Neutrophil (primary cell): Measurements from ENCODE around the gene ATP5ME.

Experiments used
- H3K27ac ChIP-seq: fragments of 200-600 bp; sonication (generic); 2 replicates; pipeline ENCODE4 v1.5.1; 2016; ENCODE audit warnings: mild to moderate bottlenecking, moderate library complexity
- H3K27me3 ChIP-seq: fragments of 200-600 bp; sonication (generic); 2 replicates; pipeline ENCODE4 v1.6.0; 2016; ENCODE audit warnings: mild to moderate bottlenecking
- H3K36me3 ChIP-seq: fragments of 200-600 bp; sonication (generic); 2 replicates; pipeline ENCODE4 v1.5.1; 2017
- H3K4me1 ChIP-seq, 2 experiments: fragments of 200-600 bp in 1 of 2; sonication (generic) in 1 of 2; 1 replicate in 1 of 2; 2 replicates in 1 of 2; pipeline versions ENCODE4 v1.5.1 to v1.6.1; 2013 to 2016; ENCODE audit warnings: low read depth in 1 of 2, low read length in 1 of 2, mild to moderate bottlenecking in 1 of 2, moderate library complexity in 1 of 2; ENCODE audit not compliant: control insufficient read depth in 1 of 2, insufficient read depth in 1 of 2
- H3K4me3 ChIP-seq, 2 experiments: fragments of 200-600 bp in 1 of 2; sonication (generic) in 1 of 2; 1 replicate in 1 of 2; 2 replicates in 1 of 2; pipeline ENCODE4 v1.5.1; 2013 to 2016; ENCODE audit warnings: low read depth in 1 of 2, low read length in 1 of 2, mild to moderate bottlenecking in 1 of 2, moderate library complexity in 1 of 2
- H3K9me3 ChIP-seq: fragments of 200-600 bp; sonication (generic); 2 replicates; pipeline ENCODE4 v1.5.1; 2016
- CTCF ChIP-seq: fragments of 200-600 bp; sonication (generic); IDR thresholded peaks from 2 replicates; pipeline ENCODE4 v1.5.1; 2016; ENCODE audit warnings: antibody characterized with exemption

Gene ATP5ME

GRCh38 chr4:623914-624566 lies 50.0 kb downstream of the ATP5ME start:
- H3K27me3 ChIP-seq, result no peaks in the 10 kb centered on the region
- H3K27ac ChIP-seq, result no peak overlapping the region
- no peak overlapping the region for H3K4me3 ChIP-seq
- no peaks in the 10 kb centered on the region for H3K36me3 ChIP-seq
- no peaks in the 10 kb centered on the region for H3K9me3 ChIP-seq
- no peaks in the 10 kb centered on the region for H3K4me1 ChIP-seq
- no peak for TF ChIP-seq CTCF

DNA sequence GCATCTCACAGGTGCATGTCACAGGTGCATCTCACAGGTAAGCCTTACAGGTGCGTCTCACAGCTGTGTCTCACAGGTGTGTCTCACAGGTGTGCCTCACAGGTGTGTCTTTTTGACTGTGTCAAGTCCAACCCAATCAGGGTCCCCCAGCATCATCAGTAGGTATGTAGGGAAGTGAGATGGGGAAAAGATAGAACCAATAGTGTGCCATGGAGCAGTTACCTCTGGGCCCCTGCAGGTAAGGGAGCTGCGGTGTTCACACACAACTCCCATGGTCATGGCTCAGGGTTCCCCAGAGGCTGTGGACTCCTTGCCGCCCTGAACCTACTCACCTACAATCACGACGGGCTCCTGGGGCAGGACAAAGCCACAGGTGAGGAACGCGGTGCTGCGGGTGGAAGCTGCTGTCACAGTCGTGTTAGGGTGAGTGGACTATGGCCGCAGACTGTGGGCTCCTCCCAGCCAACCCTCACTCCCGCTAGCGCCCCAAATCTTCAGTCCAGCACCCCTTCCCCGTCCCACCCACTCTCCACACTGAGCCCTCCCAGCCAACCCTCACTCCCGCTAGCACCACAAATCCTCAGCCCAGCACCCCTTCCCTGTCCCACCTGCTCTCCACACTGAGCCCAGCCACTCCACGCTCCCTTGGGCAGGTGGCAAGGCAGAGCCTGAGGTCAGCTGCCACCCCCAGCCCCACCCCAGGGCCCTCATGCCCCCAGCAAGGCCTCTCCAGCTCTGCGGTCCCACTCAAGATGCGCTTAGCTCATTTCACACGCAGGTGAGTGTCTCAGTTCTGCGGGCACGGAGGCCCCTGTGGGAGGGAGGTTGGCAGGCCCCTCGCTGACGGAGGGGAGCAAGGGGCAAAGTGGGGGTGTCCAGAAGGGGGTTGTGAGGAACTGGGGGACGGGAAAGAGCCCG lies 50.8 kb downstream of the ATP5ME start:
- no peak for TF ChIP-seq CTCF
- Histone ChIP-seq H3K27ac (no peak overlapping the region), H3K9me3 (no peaks in the 10 kb centered on the region), H3K4me3 (no peak overlapping the region), H3K36me3 (no peaks in the 10 kb centered on the region), H3K4me1 (no peaks in the 10 kb centered on the region), H3K27me3 (no peaks in the 10 kb centered on the region)
